SU-DHL-6 (cell line): Measurements from ENCODE around the gene ZFP3.

ENCODE experiments used
- EZH2phosphoT487 ChIP-seq: fragments of 200-600 bp; sonication (generic), shearing (Covaris generic); conservative IDR thresholded peaks from 2 replicates; pipeline ENCODE4 v1.6.1; 2018; ENCODE audit warnings: mild to moderate bottlenecking, antibody characterized with exemption, low read length, moderate library complexity, mixed read lengths
- TF ChIP-seq, protein P1 (sequence below): fragments of 200-600 bp; sonication (generic); IDR thresholded peaks from one replicate; pipeline ENCODE4 v1.5.1; 2017; ENCODE audit warnings: antibody characterized with exemption, mild to moderate bottlenecking, low read length, moderate library complexity; ENCODE audit not compliant: insufficient read depth, poor library complexity, severe bottlenecking

DNA sequence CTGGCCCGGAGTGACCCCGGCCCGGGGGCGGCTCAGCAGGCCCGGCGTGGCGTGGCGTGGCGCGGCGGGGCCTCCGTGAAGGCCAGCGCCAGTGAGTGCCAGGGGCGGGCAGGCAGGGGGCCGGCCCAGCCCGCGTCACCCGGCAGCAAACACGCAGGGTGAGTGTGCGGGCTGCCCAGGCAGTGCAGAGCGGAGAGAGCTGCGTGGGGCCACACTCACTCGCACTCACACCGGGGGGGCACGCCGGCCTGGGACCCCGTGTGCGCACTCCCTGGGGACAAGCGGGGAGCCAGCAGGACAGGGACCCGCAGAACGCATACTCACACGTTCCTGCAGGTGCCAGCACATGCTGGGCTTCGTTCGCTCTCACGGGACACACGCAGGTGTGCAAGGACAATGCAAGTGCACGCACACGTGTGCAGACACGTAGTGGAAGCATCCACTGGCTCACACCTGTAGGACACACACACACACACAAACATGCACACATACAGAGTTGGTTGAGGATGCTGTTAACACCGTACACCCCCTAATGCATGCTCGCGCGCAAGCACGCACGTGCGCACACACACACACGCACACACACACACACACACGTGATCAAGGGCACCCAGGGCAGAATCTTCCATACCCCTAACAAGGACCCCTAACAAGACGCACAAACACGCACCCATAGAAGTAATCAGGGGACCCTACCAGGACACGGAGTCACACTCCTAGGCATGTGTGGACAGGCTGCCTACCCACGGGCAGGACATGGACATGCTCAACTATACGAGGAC lies 45.3 kb downstream of the ZFP3 start:
- TF ChIP-seq, protein P1, sequence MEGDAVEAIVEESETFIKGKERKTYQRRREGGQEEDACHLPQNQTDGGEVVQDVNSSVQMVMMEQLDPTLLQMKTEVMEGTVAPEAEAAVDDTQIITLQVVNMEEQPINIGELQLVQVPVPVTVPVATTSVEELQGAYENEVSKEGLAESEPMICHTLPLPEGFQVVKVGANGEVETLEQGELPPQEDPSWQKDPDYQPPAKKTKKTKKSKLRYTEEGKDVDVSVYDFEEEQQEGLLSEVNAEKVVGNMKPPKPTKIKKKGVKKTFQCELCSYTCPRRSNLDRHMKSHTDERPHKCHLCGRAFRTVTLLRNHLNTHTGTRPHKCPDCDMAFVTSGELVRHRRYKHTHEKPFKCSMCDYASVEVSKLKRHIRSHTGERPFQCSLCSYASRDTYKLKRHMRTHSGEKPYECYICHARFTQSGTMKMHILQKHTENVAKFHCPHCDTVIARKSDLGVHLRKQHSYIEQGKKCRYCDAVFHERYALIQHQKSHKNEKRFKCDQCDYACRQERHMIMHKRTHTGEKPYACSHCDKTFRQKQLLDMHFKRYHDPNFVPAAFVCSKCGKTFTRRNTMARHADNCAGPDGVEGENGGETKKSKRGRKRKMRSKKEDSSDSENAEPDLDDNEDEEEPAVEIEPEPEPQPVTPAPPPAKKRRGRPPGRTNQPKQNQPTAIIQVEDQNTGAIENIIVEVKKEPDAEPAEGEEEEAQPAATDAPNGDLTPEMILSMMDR: no peak
- TF ChIP-seq EZH2phosphoT487: no peak
